ENCODE data around the gene ETV1.

GRCh38 chr7:13912715-13913278, 76.7 kb downstream of the ETV1 start:
- TF ChIP-seq CTCF (IDR thresholded peaks at IDR 0.05) (no peak), POLR2A (IDR thresholded peaks at IDR 0.05) (no peak)

Measured in lower leg skin (tissue), 3 donors.